ENCODE data around the gene GTF2IRD1. TPM values are rescaled to one million over a fixed set of nuclear protein-coding genes. Genes with fewer than 3 reads are reported as not detected.

The GTF2IRD1 gene
- total and polyA plus RNA-seq, 2 of the 4 experiments (the other 2 are of a cell fraction), result 4.1 to 21.9 TPM

DNA sequence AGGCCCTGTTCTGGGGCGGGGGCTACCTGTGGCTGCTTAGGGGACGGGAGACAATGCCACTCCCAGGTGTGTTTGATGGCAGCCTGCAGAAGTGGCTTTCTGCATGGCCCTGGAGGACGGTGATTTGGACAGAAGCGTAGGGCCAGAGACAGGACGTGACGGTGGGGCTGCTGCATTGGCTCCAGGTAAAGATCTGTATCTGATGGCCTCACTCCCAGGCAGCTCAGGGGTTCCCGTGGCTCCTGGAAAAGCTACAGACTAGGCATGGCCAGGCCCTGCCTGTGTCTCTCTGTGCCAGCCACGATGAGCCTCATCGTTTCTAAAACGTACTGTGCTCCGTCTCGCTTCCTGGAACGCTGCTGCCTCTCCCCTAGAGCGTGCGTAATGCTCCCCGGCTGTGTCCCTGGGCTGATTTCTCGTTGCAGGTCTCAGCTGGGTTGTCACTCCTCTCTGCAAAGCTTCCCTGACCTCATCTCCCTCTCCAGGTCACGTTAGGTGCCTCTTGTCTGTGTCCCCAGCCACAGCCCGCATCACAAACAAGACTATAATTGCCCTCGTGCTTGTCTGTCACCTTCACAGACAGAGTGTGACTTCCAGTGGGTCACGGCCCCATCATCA, 12.6 kb downstream of the GTF2IRD1 start:
- Histone ChIP-seq H3K9me1 (ENCODE audit: insufficient read depth, low read length) (no peaks in the 10 kb centered on the region; the same call in 1 of the 2 replicates), H3K18ac (ENCODE audit: low read depth, low read length) (no peak overlapping the region), H3K27me3 (ENCODE audit: control insufficient read depth, insufficient read depth, low read length) (no peaks in the 10 kb centered on the region), H3K56ac (ENCODE audit: extremely low read depth, insufficient read depth, low read length) (no peak overlapping the region), H3K79me1 (ENCODE audit: low read depth in 1 of 2, low read length in 2 of 2) (peaks cover 14 to 67% of the 10 kb centered on the region in 2 experiments), H3K27ac (ENCODE audit: insufficient read depth, low read length) (no peak overlapping the region), H2BK15ac (ENCODE audit: low read depth, low read length) (no peak overlapping the region), H2AK9ac (replicated peaks; ENCODE audit: low read depth, low read length, poor library complexity) (no peak overlapping the region), H2AFZ (replicated peaks; ENCODE audit: low read length, poor library complexity) (no peak overlapping the region), H3K4me1 (ENCODE audit: control insufficient read depth, insufficient read depth, low read length) (no peaks in the 10 kb centered on the region), H3K4me3 (ENCODE audit: insufficient read depth, low read depth, low read length) (no peak overlapping the region), H3K23ac (ENCODE audit: low read depth, low read length) (no peak overlapping the region), H4K20me1 (ENCODE audit: insufficient read depth, low read length) (peaks cover 81% of the 10 kb centered on the region), H2AK5ac (ENCODE audit: low read depth, low read length) (0 out of 2 replicates have a peak overlapping the region, but pooled peaks have one; percentile 28), H3K9ac (ENCODE audit: low read depth, low read length) (no peak overlapping the region), H4K5ac (ENCODE audit: low read depth, low read length) (no peak overlapping the region), H3K4me2 (ENCODE audit: low read depth, low read length) (no peak overlapping the region), H3K4ac (ENCODE audit: low read depth, low read length) (no peak overlapping the region), H2BK20ac (ENCODE audit: low read depth, low read length) (no peak overlapping the region), H3K9me3 (ENCODE audit: control insufficient read depth, insufficient read depth, low read length) (no peaks in the 10 kb centered on the region), H3K36me3 (ENCODE audit: control insufficient read depth, insufficient read depth, low read length) (peaks cover 11% of the 10 kb centered on the region; the same call in 1 of the 2 replicates), H2BK5ac (ENCODE audit: low read depth, low read length, poor library complexity, severe bottlenecking) (no peak overlapping the region), H3K14ac (replicated peaks; ENCODE audit: low read depth, low read length) (no peak overlapping the region), H2BK120ac (ENCODE audit: low read depth, low read length) (no peak overlapping the region), H4K91ac (ENCODE audit: insufficient read depth, low read depth, low read length) (no peak overlapping the region), H4K8ac (ENCODE audit: low read depth in 2 of 2, low read length in 2 of 2) (no peak overlapping the region)
- no peak for DNase-seq
- no TSS peak for BruUV-seq (replicated peaks)
- 67% methylated on average over 17 of the region's 21 CpGs; no CpG with 5 or more reads in 1 of the 2 experiments for WGBS, 2 experiments (ENCODE audit: extremely low coverage in 2 of 2, insufficient read length in 1 of 2)
- TF ChIP-seq RFX5 (IDR thresholded peaks at IDR 0.05; ENCODE audit: low read depth, low read length) (no peak), NFE2L2 (IDR thresholded peaks at IDR 0.05; ENCODE audit: low read depth, low read length) (no peak), FOS (IDR thresholded peaks at IDR 0.05; ENCODE audit: low read depth, low read length) (no peak), CHD1 (IDR thresholded peaks at IDR 0.05; ENCODE audit: low read depth, low read length) (no peak), RAD21 (IDR thresholded peaks at IDR 0.05; ENCODE audit: low read length) (no peak), MAFK (IDR thresholded peaks at IDR 0.05; ENCODE audit: low read depth, low read length) (no peak)
- TF ChIP-seq, protein P1, sequence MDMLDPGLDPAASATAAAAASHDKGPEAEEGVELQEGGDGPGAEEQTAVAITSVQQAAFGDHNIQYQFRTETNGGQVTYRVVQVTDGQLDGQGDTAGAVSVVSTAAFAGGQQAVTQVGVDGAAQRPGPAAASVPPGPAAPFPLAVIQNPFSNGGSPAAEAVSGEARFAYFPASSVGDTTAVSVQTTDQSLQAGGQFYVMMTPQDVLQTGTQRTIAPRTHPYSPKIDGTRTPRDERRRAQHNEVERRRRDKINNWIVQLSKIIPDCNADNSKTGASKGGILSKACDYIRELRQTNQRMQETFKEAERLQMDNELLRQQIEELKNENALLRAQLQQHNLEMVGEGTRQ (IDR thresholded peaks at IDR 0.05; ENCODE audit: low read depth, low read length), result no peak
- ATAC-seq (ENCODE audit: low read depth), result no peak
- intact Hi-C loops (cut with micrococcal nuclease) (no loop called here), in situ Hi-C loops (cut with MboI; ENCODE audit: low sequenced_read_pairs) (no loop called here), dilution Hi-C loops (cut with HindIII; ENCODE audit: low sequenced_read_pairs, unreplicated experiment) (no loop called here)
- CTCF ChIA-PET, result no interaction called here
- POLR2A ChIA-PET (ENCODE audit: unreplicated experiment), result no interaction called here

Measured in IMR-90 (cell line).